Astrocyte (in vitro differentiated cells and primary cell): ENCODE measurements around the gene FGD4. TPM values are rescaled to one million over a fixed set of nuclear protein-coding genes. Genes with fewer than 3 reads are reported as not detected.

Experiments used
- DNase-seq: peaks from one replicate; pipeline ENCODE4 v3.0.0-alpha.2; 2010; ENCODE audit warnings: low read depth
- FAIRE-seq: peaks from 2 replicates; lab custom pipeline; 2011; peaks lifted over from hg19 to GRCh38; lab: Jason Lieb, UNC
- H2AFZ ChIP-seq: 2 replicates; pipeline ENCODE4 v1.6.0; 2012; ENCODE audit warnings: low read depth, low read length, inconsistent platforms
- H3K27ac ChIP-seq: 2 replicates; pipeline ENCODE4 v1.5.1; 2011; ENCODE audit warnings: low read depth, low read length, inconsistent platforms
- H3K27me3 ChIP-seq: 2 replicates; pipeline ENCODE4 v1.6.0; 2011; ENCODE audit warnings: low read length, inconsistent platforms; ENCODE audit not compliant: insufficient read depth
- H3K36me3 ChIP-seq: 2 replicates; pipeline ENCODE4 v1.5.1; 2011; ENCODE audit warnings: low read length, inconsistent platforms; ENCODE audit not compliant: insufficient read depth
- H3K4me1 ChIP-seq: 2 replicates; pipeline ENCODE4 v1.5.1; 2011; ENCODE audit warnings: low read length, inconsistent platforms; ENCODE audit not compliant: insufficient read depth
- H3K4me2 ChIP-seq: 2 replicates; pipeline ENCODE4 v1.6.0; 2012; ENCODE audit warnings: low read length, inconsistent platforms
- H3K4me3 ChIP-seq: 2 replicates; pipeline ENCODE4 v1.5.1; 2011; ENCODE audit warnings: low read depth, mild to moderate bottlenecking, low read length, inconsistent platforms; ENCODE audit not compliant: insufficient read depth
- H3K79me2 ChIP-seq: 2 replicates; pipeline ENCODE4 v1.6.0; 2012; ENCODE audit warnings: mild to moderate bottlenecking, low read length, inconsistent platforms; ENCODE audit not compliant: insufficient read depth
- H3K9ac ChIP-seq: 2 replicates; pipeline ENCODE4 v1.6.0; 2012; ENCODE audit warnings: mild to moderate bottlenecking, low read length, inconsistent platforms
- H3K9me3 ChIP-seq: 2 replicates; pipeline ENCODE4 v1.5.1; 2012; ENCODE audit warnings: low read depth, mild to moderate bottlenecking, low read length, inconsistent platforms; ENCODE audit not compliant: insufficient read depth
- H4K20me1 ChIP-seq: 2 replicates; pipeline ENCODE4 v1.6.0; 2012; ENCODE audit warnings: low read length, inconsistent platforms; ENCODE audit not compliant: insufficient read depth
- H3K27ac Mint-ChIP-seq: one replicate; pipeline ENCODE4 v1.8.0; 2021; ENCODE audit warnings: mild to moderate bottlenecking, mixed read lengths; ENCODE audit not compliant: unreplicated experiment
- H3K27me3 Mint-ChIP-seq: one replicate; pipeline ENCODE4 v1.8.0; 2021; ENCODE audit warnings: low read depth, mixed read lengths; ENCODE audit not compliant: unreplicated experiment
- H3K36me3 Mint-ChIP-seq: one replicate; pipeline ENCODE4 v1.8.0; 2021; ENCODE audit warnings: low read depth, mixed read lengths; ENCODE audit not compliant: unreplicated experiment
- H3K4me1 Mint-ChIP-seq: one replicate; pipeline ENCODE4 v1.8.0; 2021; ENCODE audit warnings: low read depth, mixed read lengths; ENCODE audit not compliant: unreplicated experiment
- H3K4me3 Mint-ChIP-seq: one replicate; pipeline ENCODE4 v1.8.0; 2021; ENCODE audit warnings: mild to moderate bottlenecking, moderate library complexity, mixed read lengths; ENCODE audit not compliant: unreplicated experiment
- H3K9me3 Mint-ChIP-seq: one replicate; pipeline ENCODE4 v1.8.0; 2021; ENCODE audit warnings: mild to moderate bottlenecking, mixed read lengths; ENCODE audit not compliant: unreplicated experiment
- CTCF ChIP-seq: IDR thresholded peaks from 2 replicates; pipeline ENCODE4 v1.5.1; 2011; ENCODE audit warnings: low read depth, mild to moderate bottlenecking, inconsistent platforms, low read length, moderate library complexity; ENCODE audit not compliant: insufficient read depth
- EZH2 ChIP-seq: IDR thresholded peaks from 2 replicates; pipeline ENCODE4 v1.6.1; 2012; ENCODE audit warnings: mild to moderate bottlenecking, low read length, inconsistent platforms; ENCODE audit not compliant: insufficient read depth
- total RNA-seq: library from RNA; stranded (reverse); gene quantifications from 2 replicates; pipeline ENCODE4 v1.2.1, GENCODE V29; 2021

The FGD4 gene
- total RNA-seq, 1 donor from 2014 or later, result 18.7 TPM

- no peak overlapping the region for H3K4me2 ChIP-seq
- Mint-ChIP-seq H3K27me3 (no peaks in the 10 kb centered on the region), H3K4me1 (peaks cover 3% of the 10 kb centered on the region), H3K4me3 (no peak overlapping the region), H3K36me3 (peaks cover 16% of the 10 kb centered on the region), H3K9me3 (peaks cover 22% of the 10 kb centered on the region), H3K27ac (no peak overlapping the region)
- DNase-seq, result no peak
- H3K4me3 ChIP-seq, result no peak overlapping the region
- TF ChIP-seq CTCF (no peak), EZH2 (no peak)
- H3K4me1 ChIP-seq, result peaks cover 4% of the 10 kb centered on the region
- no peak for FAIRE-seq
- no peaks in the 10 kb centered on the region for H3K27me3 ChIP-seq
- no peaks in the 10 kb centered on the region for H4K20me1 ChIP-seq
- H3K36me3 ChIP-seq, result no peaks in the 10 kb centered on the region
- H3K79me2 ChIP-seq, result no peaks in the 10 kb centered on the region
- H3K9ac ChIP-seq, result no peak overlapping the region
- no peak overlapping the region for H3K27ac ChIP-seq
- H3K9me3 ChIP-seq, result peaks cover 3% of the 10 kb centered on the region
- H2AFZ ChIP-seq, result no peak overlapping the region
Observed at GRCh38 chr12:32431025-32431424, 31.7 kb downstream of the FGD4 start.

GRCh38 chr12:32435921-32436705, 36.8 kb downstream of the FGD4 start:
- peak; percentile 41 for FAIRE-seq

More at GRCh38 chr12:32435921-32436705, 36.8 kb downstream of the FGD4 start:
- no peaks in the 10 kb centered on the region for H3K27me3 Mint-ChIP-seq
- DNase-seq, result peak; percentile 41
- Histone ChIP-seq H3K27ac (peak overlapping the region; percentile 8), H3K27me3 (no peaks in the 10 kb centered on the region), H3K9ac (no peak overlapping the region), H3K4me2 (peak overlapping the region; percentile 73), H3K4me1 (peaks cover 19% of the 10 kb centered on the region), H3K9me3 (no peaks in the 10 kb centered on the region), H4K20me1 (no peaks in the 10 kb centered on the region), H3K36me3 (no peaks in the 10 kb centered on the region), H3K79me2 (no peaks in the 10 kb centered on the region), H2AFZ (no peak overlapping the region), H3K4me3 (no peak overlapping the region)
- peak overlapping the region; percentile 74 for H3K27ac Mint-ChIP-seq
- no peaks in the 10 kb centered on the region for H3K36me3 Mint-ChIP-seq
- peaks cover 21% of the 10 kb centered on the region for H3K4me1 Mint-ChIP-seq
- no peaks in the 10 kb centered on the region for H3K9me3 Mint-ChIP-seq
- H3K4me3 Mint-ChIP-seq, result no peak overlapping the region
- TF ChIP-seq EZH2 (no peak), CTCF (no peak)
